Stimulated activated CD4-positive, alpha-beta T cell treated with anti-CD3 and anti-CD28 coated beads, Interleukin-4, amount 100 ng/mL, for 24 hours (primary cell): ENCODE measurements around the gene MRAP.
"Not testable (repeated sequence)": the region's sequence is repeated elsewhere in the genome, so short reads cannot be mapped to it uniquely, and the experiment has no call there.

Experiments
- DNase-seq: peaks from one replicate; pipeline ENCODE4 v3.0.0-alpha.2; 2020

Gene MRAP

DNA sequence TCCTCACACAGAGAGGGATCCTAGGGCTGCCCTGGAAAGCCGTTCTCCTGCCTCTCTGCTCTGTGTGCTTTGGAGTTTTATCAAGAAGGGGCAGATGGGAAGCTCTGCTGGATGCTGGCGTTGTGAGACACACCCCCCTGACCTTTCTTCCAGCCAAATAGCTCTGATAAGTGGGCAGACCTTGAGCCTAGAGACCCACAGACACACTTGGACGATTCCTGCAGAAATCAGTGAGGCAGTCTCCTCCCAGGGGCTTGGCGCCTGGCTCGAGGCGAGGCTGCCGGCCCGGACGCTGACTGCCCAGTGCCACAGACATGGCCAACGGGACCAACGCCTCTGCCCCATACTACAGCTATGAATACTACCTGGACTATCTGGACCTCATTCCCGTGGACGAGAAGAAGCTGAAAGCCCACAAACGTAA, at the start of gene MRAP:
Gene MRAP (plus strand): TSS at position 198 of the 424 bp plus-strand sequence. CDS start 117 bp downstream, at position 315.
- DNase-seq, result no peak

GRCh38 chr21:32249511-32250280, 49.0 kb upstream of the MRAP start:
- DNase-seq, result no peak

GRCh38 chr21:32252136-32252535, 46.5 kb upstream of the MRAP start:
- no peak for DNase-seq

- no peak for DNase-seq
These were observed 45.4 kb upstream of the MRAP start for GRCh38 chr21:32253215-32253641.

GRCh38 chr21:32256251-32256650, 42.4 kb upstream of the MRAP start:
- no peak for DNase-seq

- no peak for DNase-seq
These were observed 41.6 kb upstream of the MRAP start for GRCh38 chr21:32256873-32257620.

DNA sequence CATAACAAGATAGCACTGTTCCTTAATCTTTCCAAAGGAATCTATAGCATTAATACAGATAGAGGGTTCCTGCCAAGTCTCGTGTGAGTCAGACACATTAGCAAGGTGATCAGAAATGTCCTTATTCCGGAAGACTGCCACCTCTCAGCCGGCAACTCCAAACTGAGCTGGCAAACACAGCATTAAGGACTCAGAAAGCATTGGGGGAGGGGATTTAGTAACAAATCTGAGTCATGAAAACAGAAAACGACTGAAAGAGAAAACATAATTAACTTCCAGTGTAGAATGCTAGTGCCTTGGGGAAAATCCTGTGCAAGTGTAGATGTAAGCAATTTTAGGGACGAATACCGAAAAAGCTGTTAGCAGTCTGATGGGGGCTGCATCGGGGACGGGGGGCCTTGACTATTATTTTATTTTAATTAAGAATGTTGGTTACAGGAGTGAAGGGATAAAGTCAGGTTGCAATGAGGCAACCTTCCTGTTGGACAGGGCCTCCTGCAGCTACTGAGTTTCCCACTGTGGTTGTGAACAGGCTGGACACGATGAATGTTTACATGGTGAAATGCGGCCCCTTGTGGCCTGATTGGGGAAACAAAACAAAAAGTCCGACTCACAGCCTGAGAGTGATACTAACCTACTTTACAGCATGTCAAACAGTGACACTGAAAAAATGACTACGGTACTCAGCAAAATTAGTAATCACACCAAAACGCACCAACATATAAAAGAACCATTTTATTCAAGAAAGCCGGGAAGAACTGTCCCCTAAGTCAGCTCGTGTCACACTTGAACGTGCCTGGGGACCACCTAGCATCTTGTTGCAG, 40.5 kb upstream of the MRAP start:
- DNase-seq, result peak; percentile 39

- DNase-seq, result not testable (repeated sequence)
These were observed 39.9 kb upstream of the MRAP start for GRCh38 chr21:32258786-32259048.

GRCh38 chr21:32260130-32260529, 38.5 kb upstream of the MRAP start:
- no peak for DNase-seq

DNA sequence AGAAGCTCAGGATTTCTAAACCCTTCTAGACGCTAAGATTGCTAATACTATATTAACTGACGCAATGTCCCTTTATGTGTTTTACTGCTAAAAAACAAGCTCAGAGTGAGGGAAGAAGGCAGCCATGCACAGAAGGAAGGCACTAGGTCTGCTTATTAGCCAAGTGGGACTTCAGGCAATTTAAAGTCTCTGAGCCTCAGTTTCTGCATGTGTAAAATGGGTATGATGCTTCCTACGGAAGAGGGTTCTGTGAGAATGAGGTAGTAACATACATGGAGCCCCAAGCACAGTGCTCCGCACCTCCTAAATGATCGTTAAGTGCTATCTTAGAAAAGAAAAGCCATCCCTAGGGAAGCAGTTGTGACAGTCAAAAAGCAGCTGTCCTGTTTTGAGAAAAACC, 36.7 kb upstream of the MRAP start:
- no peak for DNase-seq

- not testable (repeated sequence) for DNase-seq
These were observed 33.3 kb upstream of the MRAP start for GRCh38 chr21:32265321-32265720.

GRCh38 chr21:32270748-32271147, 27.9 kb upstream of the MRAP start:
- DNase-seq, result no peak

DNA sequence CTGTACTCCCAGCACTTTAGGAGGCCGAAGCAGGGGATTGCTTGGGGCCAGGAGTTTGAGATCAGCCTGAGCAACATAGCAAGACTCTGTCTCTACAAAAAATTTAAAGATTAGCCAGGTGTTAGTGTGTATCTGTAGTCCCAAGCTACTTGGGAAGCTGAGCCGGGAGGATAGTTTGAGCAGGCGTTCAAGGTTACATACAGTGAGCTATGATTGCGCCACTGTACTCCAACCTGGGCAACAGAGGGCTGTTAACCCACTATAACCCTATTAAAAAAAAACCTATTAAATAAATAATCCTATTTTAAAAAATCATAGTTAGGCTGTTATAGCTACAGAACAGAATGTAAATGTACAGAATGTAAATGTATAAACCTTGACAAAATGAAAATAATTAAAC, 22.0 kb upstream of the MRAP start:
- DNase-seq, result no peak

DNA sequence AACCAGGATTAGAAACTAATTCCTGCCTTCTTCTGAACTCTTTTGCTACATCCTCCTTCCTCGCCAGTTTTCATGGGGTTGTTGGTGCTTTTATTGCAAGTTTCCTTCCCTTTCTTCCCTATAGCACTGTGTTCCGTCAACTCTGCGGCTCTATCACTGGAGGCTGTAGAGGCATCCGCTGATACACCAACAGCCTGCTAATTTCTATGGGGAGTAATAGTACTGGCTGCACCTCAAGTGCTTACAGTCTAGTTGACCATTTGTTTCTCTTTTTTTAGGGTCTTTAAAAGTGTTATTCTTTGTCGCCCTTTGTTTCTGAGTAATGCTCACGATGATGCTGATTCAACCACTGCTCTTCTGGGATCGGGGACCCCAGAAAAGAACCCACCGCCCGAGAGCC, 20.6 kb upstream of the MRAP start:
- no peak for DNase-seq

- peak; percentile 99 for DNase-seq
These were observed 19.9 kb upstream of the MRAP start, which contains the start of gene MIS18A for GRCh38 chr21:32278518-32279376. Gene MIS18A (minus strand): TSS chr21:32279049. CDS start chr21:32279014, 35 bp downstream.

GRCh38 chr21:32279377-32279680, 19.3 kb upstream of the MRAP start:
- no peak for DNase-seq

- DNase-seq, result no peak
These were observed 17.1 kb upstream of the MRAP start for GRCh38 chr21:32281531-32281930.

- DNase-seq, result no peak
These were observed 15.7 kb upstream of the MRAP start for GRCh38 chr21:32282992-32283391.

DNA sequence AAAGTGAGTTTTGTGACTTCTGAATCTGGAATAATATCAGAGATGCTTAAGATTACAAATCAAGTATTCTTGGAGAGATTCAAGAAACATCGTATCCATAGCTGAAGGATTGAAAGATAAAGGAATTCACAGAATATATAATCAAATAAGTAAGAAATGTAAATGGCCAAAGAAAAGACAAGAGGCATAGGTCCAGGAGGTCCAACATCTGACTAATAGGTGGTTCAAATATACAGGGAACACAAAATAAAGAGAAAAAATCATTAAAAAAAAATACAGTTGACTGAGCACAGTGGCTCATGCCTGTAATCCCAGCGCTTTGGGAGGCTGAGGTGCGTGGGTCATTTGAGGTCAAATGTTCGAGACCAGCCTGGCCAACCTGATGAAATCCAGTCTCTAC, 13.2 kb upstream of the MRAP start:
- no peak for DNase-seq

DNA sequence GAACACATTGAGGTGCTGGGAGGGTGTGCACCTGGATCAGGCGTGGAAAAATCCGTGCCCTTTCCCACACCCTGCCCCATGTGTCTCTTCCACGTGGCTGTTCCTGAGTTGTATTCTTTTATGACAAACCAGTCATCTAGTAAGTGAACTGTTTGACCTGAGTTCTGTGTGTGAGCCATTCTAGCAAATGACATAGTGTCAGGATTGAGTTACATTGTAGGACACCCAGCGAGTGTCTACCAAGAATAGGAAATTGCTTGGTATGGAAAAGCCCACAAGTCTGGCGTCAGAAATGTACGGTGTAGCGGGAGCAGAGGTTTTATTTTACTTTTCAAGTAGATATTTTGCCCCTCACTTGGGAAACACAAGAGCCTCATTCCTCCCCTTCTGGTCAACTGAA, 1.2 kb upstream of the MRAP start:
- DNase-seq, result no peak

- no peak for DNase-seq
These were observed 501 bp upstream of the MRAP start for GRCh38 chr21:32298148-32298559.

GRCh38 chr21:32299695-32300094, 1.0 kb downstream of the MRAP start:
- no peak for DNase-seq
